NCI-H226 (cell line): Measurements from ENCODE around the gene GNG2.

ENCODE experiments used
- DNase-seq: peaks from one replicate; pipeline ENCODE4 v3.0.0-alpha.2; 2015

Gene GNG2

DNA sequence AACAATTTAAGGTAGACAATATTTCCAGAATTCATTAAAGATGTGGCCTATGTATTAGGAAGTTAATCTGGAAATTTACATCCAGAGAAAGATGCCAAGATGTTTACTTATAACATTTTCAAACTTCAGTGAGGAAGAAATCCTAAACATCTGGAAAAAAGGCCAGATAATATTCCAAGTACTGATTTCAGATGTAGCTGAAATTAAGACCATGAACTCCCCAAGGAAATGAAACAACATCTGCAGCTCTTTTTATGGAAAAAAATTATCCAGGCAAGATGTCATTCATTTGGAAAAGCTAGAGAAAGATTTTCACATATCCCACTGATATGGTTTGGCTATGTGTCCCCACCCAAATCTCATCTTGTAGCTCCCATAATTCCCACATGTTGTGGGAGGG, 35.0 kb downstream of the GNG2 start:
- no peak for DNase-seq

DNA sequence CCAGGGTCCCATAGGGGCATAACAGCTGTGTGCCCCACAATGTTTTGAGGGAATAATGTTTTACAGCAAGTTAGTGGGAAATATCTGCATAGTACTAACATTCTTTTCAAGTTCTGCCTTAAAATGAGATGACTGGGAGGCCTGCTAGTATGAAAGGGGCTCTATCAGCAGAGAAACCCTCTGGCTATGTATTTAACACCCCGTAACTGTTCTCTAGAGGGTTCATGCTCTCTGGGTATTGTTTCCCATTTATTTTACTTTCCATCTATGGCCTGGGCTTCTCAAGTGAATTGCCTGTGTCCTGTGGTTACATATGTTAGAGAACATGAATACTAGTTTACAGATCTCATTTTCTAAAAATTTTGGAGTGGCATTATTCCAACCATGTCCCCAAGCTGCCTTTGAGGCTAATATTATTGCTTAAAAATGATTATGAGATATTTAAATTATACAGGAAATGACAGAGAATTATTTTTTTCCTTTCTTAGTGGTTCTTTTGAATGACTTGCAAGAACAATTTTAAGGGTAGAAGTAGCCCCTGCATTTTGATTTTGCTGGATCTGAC, 37.5 kb downstream of the GNG2 start:
- no peak for DNase-seq

DNA sequence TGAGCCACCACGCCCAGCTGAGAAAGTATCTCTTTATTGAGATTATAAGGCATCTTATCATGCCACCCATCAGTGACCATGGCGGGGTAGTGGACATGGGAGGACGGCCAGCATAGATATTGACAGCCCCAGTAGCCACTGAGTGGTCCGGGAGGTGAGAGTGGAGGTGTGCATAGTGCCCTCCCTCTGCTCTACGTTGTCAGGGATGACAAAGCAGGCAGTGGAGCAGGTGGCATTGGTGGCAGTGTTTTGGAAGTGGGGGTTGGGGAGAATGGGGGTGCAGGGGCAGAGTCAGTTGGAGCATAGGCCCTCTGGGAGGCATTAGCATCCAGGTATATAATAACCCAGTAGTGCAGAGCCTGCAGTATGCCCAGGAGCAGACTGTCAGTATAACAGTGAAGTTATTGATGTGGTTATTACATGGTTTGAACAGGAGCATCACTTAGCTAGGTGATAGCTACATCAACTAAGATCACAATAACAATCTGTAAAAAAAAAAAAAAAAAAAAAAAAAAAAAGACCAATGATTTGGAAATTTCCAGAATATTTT, 41.1 kb downstream of the GNG2 start:
- DNase-seq, result no peak

DNA sequence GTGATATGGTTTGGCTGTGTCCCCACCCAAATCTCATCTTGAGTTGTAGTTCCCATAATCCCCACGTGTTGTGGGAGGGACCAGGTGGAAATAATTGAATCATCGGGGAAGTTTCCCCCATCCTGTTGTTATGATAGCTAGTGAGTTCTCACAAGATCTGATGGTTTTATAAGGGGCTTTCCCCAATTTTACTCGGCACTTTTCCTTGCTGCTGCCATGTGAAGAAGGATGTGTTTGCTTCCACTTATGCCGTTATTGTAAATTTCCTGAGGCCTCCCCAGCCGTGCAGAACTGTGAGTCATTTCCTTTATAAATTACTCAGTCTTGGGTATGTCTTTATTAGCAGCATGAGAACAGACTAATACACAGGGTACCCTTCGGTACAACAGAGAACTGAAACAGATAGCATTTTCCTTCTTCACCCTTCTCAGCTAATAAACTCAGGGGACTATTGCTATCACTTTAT, 45.3 kb downstream of the GNG2 start:
- peak; percentile 68 for DNase-seq

DNA sequence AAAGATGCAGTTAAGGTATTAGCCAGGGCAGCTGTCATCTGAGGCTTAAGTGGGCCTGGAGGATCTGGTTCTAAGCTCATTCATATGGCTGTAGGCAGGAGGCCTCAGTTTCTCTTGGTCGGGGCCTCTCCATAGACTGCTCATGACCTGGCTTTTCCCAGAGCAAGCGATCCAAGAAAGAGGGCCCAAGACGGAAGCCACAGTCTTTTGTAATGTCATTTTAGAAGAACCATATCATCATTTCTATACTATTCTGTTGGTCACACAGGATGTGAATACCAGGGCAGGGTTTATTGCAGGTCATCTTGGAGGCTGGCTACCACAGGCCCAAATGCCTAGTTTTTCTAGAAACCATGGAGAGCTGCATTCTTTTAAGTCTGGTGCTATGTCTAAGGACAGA, 47.7 kb downstream of the GNG2 start:
- no peak for DNase-seq

DNA sequence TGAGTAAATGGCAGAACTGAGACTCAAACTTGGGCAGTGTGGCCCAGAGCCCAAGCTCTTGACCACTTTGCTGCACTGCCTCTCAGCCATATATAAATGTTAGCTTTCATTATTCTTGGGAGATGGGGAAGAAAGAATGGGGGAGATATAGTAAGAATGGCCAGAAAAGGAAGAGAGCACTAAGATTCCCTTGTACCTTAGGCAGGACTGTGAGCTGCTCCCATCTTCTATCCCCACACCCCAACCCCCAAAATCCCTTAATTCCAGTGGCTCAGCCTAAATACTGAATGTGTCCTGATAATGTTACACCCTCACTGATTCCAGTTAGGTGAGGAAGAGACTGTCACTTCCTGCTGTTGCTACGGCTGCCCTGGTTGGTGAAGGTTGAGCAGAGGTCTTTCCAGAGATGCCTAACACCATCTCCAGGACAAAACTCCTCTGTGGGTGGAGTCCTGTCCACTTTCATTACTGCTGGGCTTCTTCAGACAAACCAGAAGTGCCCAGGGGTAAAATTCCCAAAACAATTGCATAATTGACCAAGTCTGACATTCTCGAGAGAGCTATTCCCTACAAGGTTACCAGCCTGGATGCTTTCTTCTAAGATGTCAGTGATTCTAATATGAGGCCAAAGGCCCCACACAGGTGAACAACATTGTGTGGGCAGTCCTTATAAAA, 51.8 kb downstream of the GNG2 start:
- no peak for DNase-seq

DNA sequence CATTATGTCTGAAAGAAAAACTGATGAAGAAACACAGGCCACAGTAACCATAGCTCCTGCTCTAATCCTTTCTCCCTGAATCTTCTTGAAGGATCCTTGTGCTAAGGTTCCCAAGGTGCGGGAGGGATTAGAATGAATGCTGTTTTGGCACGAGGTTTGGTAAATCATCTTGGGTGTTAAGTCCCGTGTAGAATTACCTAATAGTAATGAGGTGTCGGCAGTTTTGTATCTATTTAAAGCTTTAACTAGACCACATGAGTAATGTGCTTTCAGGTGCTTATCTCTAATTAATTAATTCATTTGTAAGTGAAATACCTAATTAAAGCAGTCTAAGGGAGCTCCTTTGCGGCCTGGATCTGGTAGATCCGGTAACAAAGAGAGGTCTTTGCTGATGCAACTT, 53.9 kb downstream of the GNG2 start:
- DNase-seq, result no peak

DNA sequence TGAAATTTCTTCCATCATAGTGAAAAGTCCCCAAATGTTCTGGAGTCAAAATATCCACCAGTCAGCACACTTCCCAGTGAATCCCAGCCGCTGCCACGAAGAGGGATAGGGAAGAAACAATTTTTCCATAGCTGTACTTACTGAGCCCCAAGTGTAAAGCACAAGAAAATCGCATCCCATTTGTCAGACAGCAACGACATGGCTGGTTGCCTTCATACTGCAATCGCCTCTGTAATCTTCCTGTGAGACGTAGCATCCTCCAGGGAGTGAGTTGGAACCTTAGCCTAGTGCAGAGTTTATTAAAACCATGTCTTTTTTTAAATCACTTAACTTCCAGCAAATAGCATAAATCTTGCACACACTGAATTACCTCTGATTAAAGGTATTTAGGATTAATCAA, 56.8 kb downstream of the GNG2 start:
- no peak for DNase-seq

DNA sequence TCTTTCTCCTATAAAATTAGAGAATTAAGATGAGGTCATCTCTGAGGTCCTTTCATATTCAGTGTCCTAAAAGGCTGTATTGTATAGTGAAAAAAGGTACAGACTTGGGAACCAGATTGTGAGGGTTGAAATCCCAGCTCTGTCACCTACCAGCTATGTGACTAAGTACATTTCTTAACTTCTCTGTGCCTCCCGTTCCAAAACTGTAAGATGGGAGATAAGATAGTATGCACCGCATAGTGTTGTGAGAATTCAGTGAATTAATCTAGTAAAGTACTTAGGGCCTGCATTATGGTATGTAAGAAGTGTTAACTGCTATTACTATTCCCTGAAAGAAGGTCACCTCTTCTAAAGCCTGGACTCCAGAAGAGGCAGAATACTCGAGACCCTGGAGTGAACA, 60.6 kb downstream of the GNG2 start:
- no peak for DNase-seq

DNA sequence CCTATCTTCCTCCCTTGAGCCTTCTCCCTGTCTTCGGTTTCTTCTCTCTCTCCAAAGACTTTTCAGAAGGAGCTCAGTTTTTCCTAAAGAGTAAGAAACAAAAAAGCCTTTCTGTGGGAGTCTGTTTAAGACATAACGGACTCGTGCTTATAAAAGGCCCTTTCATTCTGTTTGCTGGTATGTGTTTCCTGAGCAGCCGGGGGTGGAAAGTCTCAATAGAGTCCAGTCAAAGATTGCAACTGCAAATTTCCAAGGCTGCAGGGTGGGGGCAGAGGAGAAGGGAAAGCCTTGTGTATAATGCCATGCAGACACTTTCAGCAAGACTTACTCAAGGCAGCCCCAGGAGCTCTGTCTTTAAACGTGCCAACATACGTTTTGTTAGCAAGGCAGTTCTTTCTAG, 62.2 kb downstream of the GNG2 start:
- DNase-seq, result no peak

DNA sequence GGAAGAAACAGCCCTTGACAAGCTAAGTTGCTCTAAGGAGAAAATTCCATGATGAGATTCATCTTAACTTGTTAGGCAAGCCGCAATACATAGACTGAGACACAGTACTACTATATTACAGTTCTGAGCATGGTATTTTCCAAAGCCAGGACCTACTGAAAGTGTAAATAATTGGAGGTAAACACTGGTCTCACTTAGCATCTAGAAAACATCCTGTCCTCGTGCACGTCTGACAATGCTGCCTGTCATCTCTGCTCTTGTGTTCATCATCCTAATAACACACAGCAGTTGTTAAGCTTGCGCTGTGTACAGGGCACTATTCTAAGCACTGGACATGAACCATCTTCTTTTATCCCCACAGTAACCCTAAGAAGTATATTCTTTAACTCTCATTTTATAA, 64.2 kb downstream of the GNG2 start:
- no peak for DNase-seq

DNA sequence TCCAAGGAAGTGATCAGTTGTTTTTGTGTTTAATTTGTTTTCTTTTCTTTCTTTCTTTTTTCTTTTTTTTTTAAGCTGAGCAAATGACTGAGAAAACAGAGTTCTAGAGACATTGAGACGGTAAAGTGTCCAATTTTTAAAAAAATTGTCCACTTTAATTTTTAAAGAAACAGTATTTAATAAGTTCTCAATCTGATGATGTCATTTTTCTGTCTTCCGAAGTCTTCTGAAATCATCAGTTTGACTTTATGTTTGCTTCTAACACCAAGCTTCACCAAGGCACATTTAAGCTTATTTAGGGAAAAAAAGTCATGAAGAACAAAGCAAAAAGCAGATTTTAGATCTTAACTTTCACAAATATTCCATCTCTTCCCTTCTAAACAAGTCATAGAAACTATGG, 65.6 kb downstream of the GNG2 start:
- DNase-seq, result no peak

DNA sequence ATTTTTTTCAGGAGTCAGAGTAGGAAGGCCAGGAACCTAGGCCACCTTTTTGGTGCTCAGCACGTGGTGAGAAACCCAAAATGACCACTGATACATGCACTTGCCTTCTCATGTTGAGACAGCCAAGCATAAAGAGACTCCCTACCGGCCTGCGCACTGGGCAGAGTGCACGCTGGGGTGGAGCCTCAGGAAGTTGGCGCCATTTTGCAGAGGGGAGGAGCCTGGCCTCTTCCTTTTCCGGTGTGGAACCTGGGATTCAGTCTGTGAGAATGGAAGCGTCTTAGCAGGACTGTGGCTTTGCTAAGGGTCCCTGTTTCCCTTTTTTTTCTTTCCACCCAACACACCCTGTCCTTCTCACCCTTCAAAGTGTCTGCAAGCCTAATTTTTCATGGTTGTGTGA, 66.0 kb downstream of the GNG2 start:
- no peak for DNase-seq

DNA sequence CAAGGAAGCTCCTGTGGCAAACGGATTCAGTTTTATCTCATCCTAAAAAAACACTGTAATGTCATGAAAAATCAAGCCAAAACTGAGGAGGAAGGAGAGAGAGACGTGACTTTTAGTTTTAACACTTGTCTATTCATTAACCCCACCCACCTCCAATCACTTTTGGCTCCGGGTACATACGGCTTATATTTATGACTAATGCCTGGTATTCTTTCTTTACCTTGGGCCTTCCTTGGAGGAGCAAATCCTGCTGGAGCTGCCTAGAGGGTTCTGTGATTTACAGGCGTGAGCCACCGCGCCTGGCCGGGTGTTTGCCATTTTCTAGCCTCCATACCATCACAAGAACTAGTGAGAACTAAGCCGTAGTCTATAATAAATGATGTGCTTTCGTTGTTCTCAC, 68.2 kb downstream of the GNG2 start:
- no peak for DNase-seq

DNA sequence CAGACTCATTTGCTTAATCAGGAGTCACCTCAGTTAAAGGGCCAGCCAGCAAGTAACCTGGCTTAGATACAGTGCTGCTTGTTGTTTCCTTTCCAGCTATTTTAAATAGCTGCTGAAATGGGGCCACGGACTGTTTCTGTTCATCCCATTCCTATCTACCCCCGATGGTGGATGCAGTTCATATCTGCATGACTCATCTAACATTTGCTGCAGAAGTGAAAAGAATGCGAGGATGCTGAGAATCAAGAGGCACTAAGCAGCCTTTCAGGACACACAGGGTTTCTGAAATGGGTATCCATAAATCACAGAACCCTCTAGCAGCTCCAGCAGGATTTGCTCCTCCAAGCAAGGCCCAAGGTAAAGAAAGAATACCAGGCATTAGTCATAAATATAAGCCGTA, 68.8 kb downstream of the GNG2 start:
- no peak for DNase-seq

DNA sequence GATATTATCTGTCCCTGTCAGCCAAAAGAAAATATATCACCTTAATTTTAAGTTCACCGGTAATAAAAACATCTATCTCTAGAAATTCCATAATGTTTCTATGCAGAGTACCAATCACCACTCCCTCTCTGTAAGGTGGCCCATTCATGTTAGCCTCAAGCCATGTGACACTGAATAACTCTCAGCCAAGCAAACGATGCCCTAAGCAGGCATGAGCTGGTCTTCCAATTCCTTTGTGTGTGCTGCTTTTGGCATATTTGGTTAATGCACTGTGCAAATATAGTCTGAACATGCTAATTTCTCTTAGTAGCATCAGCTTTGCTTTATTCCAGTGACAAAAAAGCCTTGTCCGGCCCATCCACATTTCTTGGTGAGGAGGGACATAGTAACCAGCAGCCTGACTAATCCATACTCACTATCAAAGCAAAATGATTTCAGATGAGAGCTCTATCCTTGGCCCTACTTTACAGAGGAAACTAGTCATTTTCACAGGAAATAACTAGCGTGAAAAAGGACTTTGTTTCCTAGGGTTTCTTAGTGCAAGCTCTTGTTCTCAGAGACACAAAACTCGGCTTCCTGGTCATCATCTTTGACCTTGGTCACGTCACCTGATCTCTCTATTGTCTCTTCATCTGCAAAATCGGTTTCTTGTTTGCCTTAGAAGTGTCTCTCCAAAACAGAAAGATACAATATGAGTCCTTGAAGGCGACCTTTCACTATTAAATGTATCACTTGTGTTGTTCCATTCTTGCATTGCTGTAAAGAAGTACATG, 69.7 kb downstream of the GNG2 start:
- DNase-seq, result no peak

DNA sequence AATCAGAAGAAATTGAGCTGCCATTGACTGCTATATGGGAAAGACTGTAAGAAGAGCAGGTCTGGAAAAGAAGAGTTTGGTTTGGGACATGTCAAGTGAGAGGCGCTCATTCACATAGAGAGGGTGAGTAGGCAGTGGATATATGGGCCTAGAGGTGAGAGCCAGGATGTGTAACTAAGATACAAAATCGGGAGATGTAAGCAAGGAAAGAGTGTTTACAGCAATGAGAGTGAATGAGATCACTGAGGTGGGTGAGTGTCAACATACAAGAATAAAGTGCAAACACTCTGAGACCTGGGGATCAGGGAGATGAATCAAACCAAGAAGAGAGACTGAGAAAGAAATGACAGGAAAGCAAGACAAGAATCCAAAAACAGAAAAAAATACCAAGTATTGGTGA, 70.9 kb downstream of the GNG2 start:
- DNase-seq, result no peak

DNA sequence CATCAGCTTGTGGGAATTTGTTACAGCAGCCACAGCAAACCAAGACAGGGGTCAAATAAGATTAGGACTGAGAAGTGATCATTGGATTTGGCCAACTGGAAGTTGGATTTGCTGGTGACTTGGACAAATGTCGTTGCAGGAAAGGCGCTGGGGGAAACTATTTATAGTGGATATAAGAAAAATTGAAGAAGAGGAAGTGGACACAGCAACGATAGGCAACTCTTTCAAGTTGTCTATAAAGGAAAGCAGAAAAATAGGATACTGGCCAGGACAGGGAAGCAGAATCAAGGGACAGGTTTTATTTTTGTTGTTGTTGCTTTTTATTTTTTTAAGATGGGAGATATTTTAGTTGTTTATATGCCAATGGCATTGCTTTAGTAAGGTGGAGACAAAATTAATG, 72.8 kb downstream of the GNG2 start:
- no peak for DNase-seq

DNA sequence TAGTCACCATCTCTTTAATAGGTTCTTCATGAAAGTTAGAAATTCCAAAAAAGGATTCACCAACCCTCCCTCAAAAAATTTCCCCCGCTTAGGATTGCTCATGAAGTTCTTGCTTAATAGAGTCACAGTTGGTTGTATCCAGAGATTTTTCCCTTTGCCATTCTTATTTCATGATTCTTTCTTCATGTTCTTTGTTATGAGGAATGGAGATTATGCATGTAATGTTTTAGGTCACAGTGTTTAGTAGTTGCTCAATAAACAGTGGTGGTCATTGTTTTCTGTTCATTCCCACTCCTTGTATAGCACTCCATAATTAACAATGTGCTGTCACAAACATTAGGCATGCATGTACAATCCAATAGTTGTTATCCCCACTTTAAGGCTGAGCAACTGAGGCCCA, 77.7 kb downstream of the GNG2 start:
- DNase-seq, result no peak

DNA sequence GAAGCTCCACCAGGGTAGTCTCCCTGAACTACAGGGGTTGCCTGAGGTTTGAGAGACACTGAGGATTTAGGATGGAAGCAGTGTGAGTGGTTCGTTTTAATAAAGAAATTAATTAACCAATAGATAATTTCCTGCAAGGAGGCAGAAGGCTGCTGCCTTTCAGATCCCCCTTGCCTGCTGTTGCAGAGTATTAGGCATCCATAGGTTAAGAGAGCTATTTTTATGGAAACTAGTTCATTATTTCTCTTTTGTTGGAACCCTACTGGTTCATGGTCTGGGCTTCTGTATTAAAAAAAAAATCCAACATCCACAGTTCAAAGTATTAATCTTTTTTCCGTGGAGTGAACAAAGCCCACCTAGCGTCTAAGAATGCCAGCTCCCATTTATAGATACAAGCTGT, 78.4 kb downstream of the GNG2 start:
- DNase-seq, result no peak

DNA sequence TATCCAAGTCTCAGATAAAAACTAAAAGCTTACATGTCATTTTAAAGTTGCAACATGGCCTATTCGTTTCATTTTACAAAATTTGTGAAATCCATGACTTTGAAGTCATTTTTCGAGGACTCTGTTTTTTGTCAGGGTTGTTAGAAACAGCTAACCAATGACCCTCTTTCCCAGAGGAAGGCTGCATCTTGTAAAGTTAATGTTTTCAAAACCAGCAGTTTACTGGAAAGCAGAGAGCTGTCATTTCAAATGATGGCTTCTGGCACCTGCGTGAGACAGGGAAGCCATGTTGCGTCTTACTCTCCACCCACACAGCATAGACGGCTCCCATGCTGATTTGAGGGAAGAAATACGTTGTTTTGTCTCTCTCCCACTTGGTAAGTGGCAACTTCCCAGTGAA, 78.8 kb downstream of the GNG2 start:
- no peak for DNase-seq

DNA sequence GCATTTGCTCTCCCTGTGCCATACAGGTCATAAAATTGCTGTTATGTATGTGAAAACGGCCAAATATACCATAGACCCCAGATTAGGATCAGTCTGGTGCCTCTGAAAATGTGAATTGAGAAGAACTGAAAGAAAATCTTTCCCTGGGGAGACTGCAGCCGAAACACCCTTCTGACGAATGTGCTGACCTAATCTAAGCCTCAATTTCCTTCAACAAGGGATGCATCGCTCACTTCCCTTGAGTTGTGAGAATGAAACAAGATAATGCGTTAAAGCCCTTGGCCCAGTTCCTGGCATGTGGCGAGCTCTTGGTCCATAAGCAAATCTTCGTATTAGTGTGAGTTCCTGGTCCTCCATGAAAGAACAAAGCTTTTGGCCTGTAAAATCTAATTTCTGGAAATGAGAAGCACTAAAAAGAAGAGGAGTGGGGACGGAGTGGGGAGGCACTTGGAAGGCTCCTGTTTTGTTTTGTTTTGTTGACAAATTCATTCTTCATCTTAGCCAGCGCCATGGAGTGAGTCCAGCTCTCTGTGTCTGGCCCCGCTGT, 79.4 kb downstream of the GNG2 start:
- no peak for DNase-seq

DNA sequence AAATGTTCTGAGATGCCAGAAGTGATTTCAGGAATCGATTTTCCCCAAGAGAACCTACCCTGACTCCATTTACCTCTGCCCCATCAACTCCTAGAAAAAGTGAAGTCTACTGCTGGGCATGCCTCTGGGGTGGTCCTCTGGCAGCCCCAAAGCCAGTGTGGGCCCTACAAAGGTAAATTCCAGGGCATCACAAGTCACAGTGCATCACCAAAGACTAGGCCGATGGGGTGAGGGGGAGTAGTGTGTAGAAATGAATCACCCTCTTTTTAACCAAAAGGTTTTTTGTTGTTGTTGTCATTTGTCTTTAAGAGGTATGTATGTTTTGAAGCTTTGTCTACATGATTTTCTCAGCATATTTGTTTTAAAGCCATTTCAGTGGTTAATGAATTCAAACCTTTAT, 82.6 kb downstream of the GNG2 start:
- no peak for DNase-seq

DNA sequence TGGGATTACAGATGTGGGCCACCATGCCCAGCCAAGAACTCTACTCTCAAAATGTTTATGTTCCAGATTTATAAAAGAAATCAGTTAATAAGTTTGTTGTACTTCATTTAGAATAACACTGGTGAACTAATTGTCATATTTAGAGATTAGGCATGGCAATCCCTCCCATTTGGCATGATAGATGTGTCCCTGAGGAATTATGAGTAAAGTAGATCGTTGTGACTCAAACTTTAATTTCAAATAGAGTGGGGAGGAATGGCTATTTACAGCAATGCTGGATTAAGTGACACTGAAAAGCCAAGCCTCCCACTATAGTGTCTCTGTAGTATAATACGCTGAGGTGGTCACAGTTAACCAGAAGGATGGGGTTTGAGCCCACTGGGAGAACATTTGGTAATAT, 89.6 kb downstream of the GNG2 start:
- no peak for DNase-seq
